Stimulated activated naive CD8-positive, alpha-beta T cell treated with anti-CD3 and anti-CD28 coated beads, Interleukin-15, Interleukin-2, amounts not matched to agents 100 U/mL and 50 U/mL, for 24 hours (primary cell): ENCODE measurements around the gene AOX1.
"Not testable (repeated sequence)": the region's sequence is repeated elsewhere in the genome, so short reads cannot be mapped to it uniquely, and the experiment has no call there.

Source experiments
- ATAC-seq: fragments of 150-1000 bp; cut with Tn5 transposase; one replicate; pipeline ENCODE4 v1.10.0; 2021
- DNase-seq: peaks from one replicate; pipeline ENCODE4 v3.0.0; 2021

The AOX1 gene

GRCh38 chr2:200665626-200666453, 80.0 kb downstream of the AOX1 start:
- DNase-seq, result no peak
- no peak for ATAC-seq

- ATAC-seq, result peak; percentile 19
- no peak for DNase-seq
These were observed 81.6 kb downstream of the AOX1 start for GRCh38 chr2:200667413-200667812.

- DNase-seq (no peak), ATAC-seq (no peak)
These were observed 82.7 kb downstream of the AOX1 start for GRCh38 chr2:200668478-200668877.

- DNase-seq (no peak), ATAC-seq (no peak)
These were observed 83.5 kb downstream of the AOX1 start for GRCh38 chr2:200669308-200669707.

GRCh38 chr2:200670313-200670712, 84.5 kb downstream of the AOX1 start:
- ATAC-seq (no peak), DNase-seq (no peak)

GRCh38 chr2:200670751-200671150, 84.9 kb downstream of the AOX1 start:
- DNase-seq, result no peak
- ATAC-seq, result no peak

- ATAC-seq (no peak), DNase-seq (no peak)
These were observed 87.4 kb downstream of the AOX1 start for GRCh38 chr2:200673191-200673590.

- DNase-seq (no peak), ATAC-seq (no peak)
These were observed 89.0 kb downstream of the AOX1 start for GRCh38 chr2:200674837-200675236.

- DNase-seq (no peak), ATAC-seq (no peak)
These were observed 91.4 kb downstream of the AOX1 start for GRCh38 chr2:200677171-200677570.

- DNase-seq, result no peak
- no peak for ATAC-seq
These were observed 92.1 kb downstream of the AOX1 start for GRCh38 chr2:200677721-200678532.

GRCh38 chr2:200679127-200679526, 93.3 kb downstream of the AOX1 start:
- ATAC-seq, result no peak

GRCh38 chr2:200679535-200679934, 93.7 kb downstream of the AOX1 start:
- no peak for DNase-seq
- no peak for ATAC-seq

More at GRCh38 chr2:200679127-200679526, 93.3 kb downstream of the AOX1 start:
- no peak for DNase-seq

- ATAC-seq (no peak), DNase-seq (no peak)
These were observed 95.9 kb downstream of the AOX1 start for GRCh38 chr2:200681697-200682096.

GRCh38 chr2:200682407-200682806, 96.6 kb downstream of the AOX1 start:
- ATAC-seq, DNase-seq: not testable (repeated sequence)

GRCh38 chr2:200687922-200688920, 102.4 kb downstream of the AOX1 start:
- DNase-seq (no peak), ATAC-seq (no peak)

GRCh38 chr2:200689115-200689514, 103.3 kb downstream of the AOX1 start:
- DNase-seq (no peak), ATAC-seq (no peak)

GRCh38 chr2:200693836-200694470, 108.1 kb downstream of the AOX1 start:
- DNase-seq, result no peak
- no peak for ATAC-seq

GRCh38 chr2:200695191-200695590, 109.4 kb downstream of the AOX1 start:
- DNase-seq (no peak), ATAC-seq (no peak)

GRCh38 chr2:200695601-200696000, 109.8 kb downstream of the AOX1 start:
- ATAC-seq (no peak), DNase-seq (no peak)

- no peak for ATAC-seq
- no peak for DNase-seq
These were observed 112.4 kb downstream of the AOX1 start for GRCh38 chr2:200698217-200698616.

GRCh38 chr2:200699310-200699709, 113.5 kb downstream of the AOX1 start:
- DNase-seq (no peak), ATAC-seq (no peak)

GRCh38 chr2:200700856-200701255, 115.0 kb downstream of the AOX1 start:
- no peak for DNase-seq

More at GRCh38 chr2:200700856-200701255, 115.0 kb downstream of the AOX1 start:
- ATAC-seq, result no peak
